ENCODE measurements around the gene CFAP61. TPM values are rescaled to one million over a fixed set of nuclear protein-coding genes. Genes with fewer than 3 reads are reported as not detected.

CFAP61 gene
- total and polyA plus RNA-seq, 9 of the 15 experiments (the other 6 are each of a cell fraction or from before 2014, with no cell fraction given): 0.11 TPM; not detected in 8

- H3K79me2 ChIP-seq (ENCODE audit: control insufficient read depth, insufficient read depth, low read length): no peaks in the 10 kb centered on the region
- H3K4me1 ChIP-seq (replicated peaks in 1 of 2; ENCODE audit: control insufficient read depth in 2 of 2, insufficient read depth in 2 of 2, low read length in 2 of 2): no peaks in the 10 kb centered on the region
- FAIRE-seq (no peak), DNase-seq (ENCODE audit: extremely low read depth in 1 of 4, low spot score in 3 of 4) (no peak), ATAC-seq (no peak)
- in situ Hi-C loops (cut with MboI): no loop called here
- no peak overlapping the region for H3K4me3 ChIP-seq
- H3K9me3 ChIP-seq (replicated peaks; ENCODE audit: control insufficient read depth, insufficient read depth, low read depth, low read length): no peaks in the 10 kb centered on the region
- ChIA-PET POLR2A (no interaction called here), CTCF (ENCODE audit: low intra/inter-chr PET ratio) (no interaction called here)
- WGBS (ENCODE audit: insufficient coverage, low coverage, missing lambda C conversion rate): 80% methylated on average over 6 of the region's 6 CpGs
- no peaks in the 10 kb centered on the region for H4K20me1 ChIP-seq (replicated peaks; ENCODE audit: control insufficient read depth, insufficient read depth, low read length)
- H3K9ac ChIP-seq (ENCODE audit: insufficient read depth in 1 of 2, low read depth in 2 of 2, low read length in 2 of 2): no peak overlapping the region
- no peaks in the 10 kb centered on the region for H3K27me3 ChIP-seq (ENCODE audit: control insufficient read depth in 2 of 2, insufficient read depth in 2 of 2, low read length in 2 of 2)
- no peak overlapping the region for H2AFZ ChIP-seq (ENCODE audit: low read depth, low read length)
- no TSS peak for BruUV-seq (replicated peaks)
- H3K27ac ChIP-seq (ENCODE audit: extremely low read depth, low read depth, low read length): no peak overlapping the region
- H3K9me1 ChIP-seq (ENCODE audit: control insufficient read depth, insufficient read depth, low read length): no peaks in the 10 kb centered on the region
- peaks cover 94% of the 10 kb centered on the region for H3K36me3 ChIP-seq (ENCODE audit: control insufficient read depth, insufficient read depth, low read length)
- intact Hi-C loops (cut with micrococcal nuclease): no loop called here
- no peak overlapping the region for H3K4me2 ChIP-seq (ENCODE audit: insufficient read depth, low read length)
- no peak for TF ChIP-seq ZNF589 (CRISPR knock-in tag; IDR thresholded peaks at IDR 0.05; ENCODE audit: low read depth)
- no peak for TF ChIP-seq HEY1 (CRISPR knock-in tag; IDR thresholded peaks at IDR 0.05; ENCODE audit: borderline replicate concordance)
- no peak for TF ChIP-seq FOXO4 (CRISPR knock-in tag; IDR thresholded peaks at IDR 0.05)
- TF ChIP-seq PHB (CRISPR knock-in tag; IDR thresholded peaks at IDR 0.05): no peak
- no peak for TF ChIP-seq ZNF174 (CRISPR knock-in tag; IDR thresholded peaks at IDR 0.05)
- no peak for TF ChIP-seq SUPT5H (IDR thresholded peaks at IDR 0.05)
- TF ChIP-seq MCM5 (IDR thresholded peaks at IDR 0.05; ENCODE audit: low read depth): no peak
- no peak for TF ChIP-seq RBBP5 (IDR thresholded peaks at IDR 0.05; ENCODE audit: borderline replicate concordance, insufficient read depth, low read length, poor library complexity, severe bottlenecking)
- TF ChIP-seq MYC (IDR thresholded peaks at IDR 0.05; ENCODE audit: low read depth, low read length): no peak
- TF ChIP-seq MYC (CRISPR knock-in tag; IDR thresholded peaks at IDR 0.05; ENCODE audit: borderline replicate concordance, low read depth): no peak
- TF ChIP-seq MTA3 (IDR thresholded peaks at IDR 0.05; ENCODE audit: borderline replicate concordance): no peak
- no peak for TF ChIP-seq CUX1 (CRISPR knock-in tag; IDR thresholded peaks at IDR 0.05)
- TF ChIP-seq ZNF134 (CRISPR knock-in tag; conservative IDR thresholded peaks at IDR 0.05): no peak
- no peak for TF ChIP-seq NR2F6 (CRISPR knock-in tag; IDR thresholded peaks at IDR 0.05)
Observed at GRCh38 chr20:20038586-20038985, 13.7 kb upstream of the CFAP61 start.
